NT2/D1 (cell line): ENCODE measurements around the gene PTBP3.

ENCODE experiments used
- SUZ12 ChIP-seq: IDR thresholded peaks from 2 replicates; pipeline ENCODE4 v1.6.1; 2011; ENCODE audit not compliant: insufficient read length, insufficient read depth; ENCODE audit errors: extremely low read depth
- ZNF274 ChIP-seq: IDR thresholded peaks from 2 replicates; pipeline ENCODE4 v1.6.1; 2011; ENCODE audit warnings: mild to moderate bottlenecking, low read depth, low read length

DNA sequence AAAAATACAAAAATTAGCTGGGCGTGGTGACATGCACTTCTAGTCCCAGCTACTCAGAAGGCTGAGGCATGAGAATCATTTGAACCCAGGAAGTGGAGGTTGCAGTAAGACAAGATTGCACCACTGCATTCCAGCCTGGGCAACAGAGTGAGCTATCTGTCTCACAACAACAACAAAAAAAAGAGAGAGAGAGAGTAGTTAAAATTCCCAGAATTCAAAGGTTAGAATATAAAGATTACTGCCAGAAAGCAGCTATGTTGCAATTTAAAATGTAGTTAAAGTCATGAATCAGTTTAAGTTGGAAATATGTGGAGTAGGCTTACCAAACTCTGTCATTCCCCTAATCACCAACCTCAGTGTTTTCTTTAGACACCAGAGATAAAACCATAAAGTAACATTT, 99.7 kb downstream of the PTBP3 start:
- TF ChIP-seq ZNF274 = no peak
- TF ChIP-seq SUZ12 = no peak
